Measurements from ENCODE around the gene SCAMP2. TPM values are rescaled to one million over a fixed set of nuclear protein-coding genes. Genes with fewer than 3 reads are reported as not detected.

Gene SCAMP2
- total RNA-seq, 1 donor from 2014 or later: 56.4 TPM

DNA sequence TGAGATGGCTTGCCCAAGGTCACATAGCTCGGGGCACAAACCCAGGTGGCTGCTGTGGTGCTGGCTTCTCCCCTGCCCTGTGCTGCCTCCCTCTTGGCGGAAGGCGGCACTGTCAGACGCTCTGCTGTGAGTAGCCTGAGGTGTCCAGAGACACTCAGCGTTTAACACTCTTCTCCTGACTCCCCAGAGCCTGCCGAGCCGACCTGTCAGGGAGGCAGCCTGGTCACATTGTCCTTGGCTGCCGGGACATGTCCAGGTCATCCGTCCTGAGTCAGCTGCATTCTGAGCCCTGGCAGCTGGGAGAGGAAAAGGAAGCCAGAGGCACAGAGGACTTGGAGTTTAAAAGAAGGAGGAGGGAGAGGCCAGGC lies 55.8 kb downstream of the SCAMP2 start:
- Histone ChIP-seq H3K36me3 (ENCODE audit: insufficient read depth, low read length) (no peaks in the 10 kb centered on the region), H3K27me3 (ENCODE audit: insufficient read depth, low read length) (no peaks in the 10 kb centered on the region), H2AFZ (ENCODE audit: low read depth, low read length) (no peak overlapping the region), H3K4me1 (ENCODE audit: insufficient read depth, low read length) (peaks cover 8% of the 10 kb centered on the region), H3K79me2 (ENCODE audit: insufficient read depth, low read length) (no peaks in the 10 kb centered on the region), H3K4me3 (ENCODE audit: insufficient read depth, low read depth, low read length) (no peak overlapping the region), H3K9me3 (ENCODE audit: insufficient read depth, low read depth, low read length) (no peaks in the 10 kb centered on the region), H3K27ac (ENCODE audit: low read depth, low read length) (no peak overlapping the region), H3K9ac (ENCODE audit: low read length) (no peak overlapping the region), H4K20me1 (ENCODE audit: insufficient read depth, low read length) (no peaks in the 10 kb centered on the region), H3K4me2 (ENCODE audit: low read length) (no peak overlapping the region)
- no peak overlapping the region for H3K4me3 Mint-ChIP-seq (ENCODE audit: unreplicated experiment)
- TF ChIP-seq, protein P1, sequence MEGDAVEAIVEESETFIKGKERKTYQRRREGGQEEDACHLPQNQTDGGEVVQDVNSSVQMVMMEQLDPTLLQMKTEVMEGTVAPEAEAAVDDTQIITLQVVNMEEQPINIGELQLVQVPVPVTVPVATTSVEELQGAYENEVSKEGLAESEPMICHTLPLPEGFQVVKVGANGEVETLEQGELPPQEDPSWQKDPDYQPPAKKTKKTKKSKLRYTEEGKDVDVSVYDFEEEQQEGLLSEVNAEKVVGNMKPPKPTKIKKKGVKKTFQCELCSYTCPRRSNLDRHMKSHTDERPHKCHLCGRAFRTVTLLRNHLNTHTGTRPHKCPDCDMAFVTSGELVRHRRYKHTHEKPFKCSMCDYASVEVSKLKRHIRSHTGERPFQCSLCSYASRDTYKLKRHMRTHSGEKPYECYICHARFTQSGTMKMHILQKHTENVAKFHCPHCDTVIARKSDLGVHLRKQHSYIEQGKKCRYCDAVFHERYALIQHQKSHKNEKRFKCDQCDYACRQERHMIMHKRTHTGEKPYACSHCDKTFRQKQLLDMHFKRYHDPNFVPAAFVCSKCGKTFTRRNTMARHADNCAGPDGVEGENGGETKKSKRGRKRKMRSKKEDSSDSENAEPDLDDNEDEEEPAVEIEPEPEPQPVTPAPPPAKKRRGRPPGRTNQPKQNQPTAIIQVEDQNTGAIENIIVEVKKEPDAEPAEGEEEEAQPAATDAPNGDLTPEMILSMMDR (IDR thresholded peaks at IDR 0.05; ENCODE audit: insufficient read depth, low read depth, low read length): no peak
- TF ChIP-seq EZH2 (IDR thresholded peaks at IDR 0.05; ENCODE audit: insufficient read depth, low read length): no peak
- no peaks in the 10 kb centered on the region for H3K36me3 Mint-ChIP-seq (ENCODE audit: low read depth, unreplicated experiment)
- H3K27ac Mint-ChIP-seq (ENCODE audit: unreplicated experiment): no peak overlapping the region
- no peak for FAIRE-seq
- peaks cover 17% of the 10 kb centered on the region for H3K27me3 Mint-ChIP-seq (ENCODE audit: low read depth, unreplicated experiment)
- no peak for DNase-seq (ENCODE audit: low read depth)
- H3K4me1 Mint-ChIP-seq (ENCODE audit: low read depth, unreplicated experiment): peaks cover 7% of the 10 kb centered on the region
- H3K9me3 Mint-ChIP-seq (ENCODE audit: unreplicated experiment): no peaks in the 10 kb centered on the region

DNA sequence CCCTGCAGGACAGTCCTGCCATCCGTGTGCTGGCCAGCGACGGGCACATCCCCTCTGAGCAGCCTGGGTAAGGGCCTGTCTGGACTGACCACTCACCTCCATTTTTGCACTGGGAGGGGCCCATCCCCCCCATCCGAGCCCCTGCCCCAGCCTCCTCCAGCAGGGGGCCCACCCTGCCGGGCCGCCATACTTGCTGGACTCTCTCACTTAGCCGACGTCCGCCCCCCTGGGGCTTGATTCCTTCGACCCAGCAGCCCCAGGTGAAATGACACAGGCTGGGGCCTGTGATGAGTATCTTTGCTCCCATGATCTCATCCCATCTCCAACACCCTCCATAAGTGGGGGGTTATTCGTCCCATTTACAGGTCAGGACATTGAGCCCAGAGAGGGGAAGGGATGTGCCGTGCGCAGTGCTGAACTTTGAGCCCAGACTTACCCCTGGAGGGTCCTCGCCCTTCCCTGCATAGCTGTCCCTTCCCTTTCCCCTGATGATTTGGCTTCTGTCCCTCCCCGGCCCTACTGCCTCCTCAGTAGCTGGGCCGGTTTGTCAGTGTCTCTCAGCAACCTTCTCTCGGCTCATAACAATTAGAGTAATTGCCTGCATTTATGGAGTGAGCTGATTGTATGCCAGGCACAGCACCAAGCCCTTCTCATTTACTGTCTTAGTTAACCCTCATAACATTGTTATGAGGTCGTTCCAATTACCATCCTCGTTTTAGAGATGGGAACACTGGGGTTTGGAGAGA lies 56.4 kb downstream of the SCAMP2 start:
- Histone ChIP-seq H3K9me3 (ENCODE audit: insufficient read depth, low read depth, low read length) (no peaks in the 10 kb centered on the region), H2AFZ (ENCODE audit: low read depth, low read length) (no peak overlapping the region), H3K9ac (ENCODE audit: low read length) (no peak overlapping the region), H3K36me3 (ENCODE audit: insufficient read depth, low read length) (no peaks in the 10 kb centered on the region), H3K4me1 (ENCODE audit: insufficient read depth, low read length) (peaks cover 8% of the 10 kb centered on the region), H3K4me2 (ENCODE audit: low read length) (no peak overlapping the region), H3K27me3 (ENCODE audit: insufficient read depth, low read length) (no peaks in the 10 kb centered on the region), H3K27ac (ENCODE audit: low read depth, low read length) (no peak overlapping the region), H3K79me2 (ENCODE audit: insufficient read depth, low read length) (no peaks in the 10 kb centered on the region), H4K20me1 (ENCODE audit: insufficient read depth, low read length) (no peaks in the 10 kb centered on the region), H3K4me3 (ENCODE audit: insufficient read depth, low read depth, low read length) (no peak overlapping the region)
- DNase-seq (ENCODE audit: low read depth) (no peak), FAIRE-seq (no peak)
- no peak overlapping the region for H3K27ac Mint-ChIP-seq (ENCODE audit: unreplicated experiment)
- no peaks in the 10 kb centered on the region for H3K9me3 Mint-ChIP-seq (ENCODE audit: unreplicated experiment)
- TF ChIP-seq, protein P1 (IDR thresholded peaks at IDR 0.05; ENCODE audit: insufficient read depth, low read depth, low read length): no peak
- no peak for TF ChIP-seq EZH2 (IDR thresholded peaks at IDR 0.05; ENCODE audit: insufficient read depth, low read length)
- no peak overlapping the region for H3K4me3 Mint-ChIP-seq (ENCODE audit: unreplicated experiment)
- no peaks in the 10 kb centered on the region for H3K36me3 Mint-ChIP-seq (ENCODE audit: low read depth, unreplicated experiment)
- peaks cover 7% of the 10 kb centered on the region for H3K4me1 Mint-ChIP-seq (ENCODE audit: low read depth, unreplicated experiment)
- peaks cover 13% of the 10 kb centered on the region for H3K27me3 Mint-ChIP-seq (ENCODE audit: low read depth, unreplicated experiment)

DNA sequence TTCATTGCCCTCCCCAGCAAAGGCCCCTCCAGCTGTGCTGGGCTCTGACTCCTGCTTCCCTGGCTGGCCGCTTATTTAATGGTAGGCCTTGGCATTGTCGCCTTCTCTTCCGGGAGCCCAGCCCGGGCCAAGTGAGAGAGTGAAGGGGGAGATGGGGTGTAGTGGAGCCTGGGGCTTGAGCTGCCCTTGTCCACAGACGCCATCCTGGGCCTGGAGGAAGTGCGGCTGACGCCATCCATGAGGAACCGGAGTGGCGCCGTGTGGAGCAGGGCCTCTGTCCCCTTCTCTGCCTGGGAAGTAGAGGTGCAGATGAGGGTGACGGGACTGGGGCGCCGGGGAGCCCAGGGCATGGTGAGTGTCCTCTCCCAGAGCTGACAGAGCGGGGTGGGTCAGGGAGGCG lies 57.2 kb downstream of the SCAMP2 start:
- Mint-ChIP-seq H3K9me3 (ENCODE audit: unreplicated experiment) (no peaks in the 10 kb centered on the region), H3K4me3 (ENCODE audit: unreplicated experiment) (no peak overlapping the region), H3K4me1 (ENCODE audit: low read depth, unreplicated experiment) (peaks cover 7% of the 10 kb centered on the region), H3K27me3 (ENCODE audit: low read depth, unreplicated experiment) (peaks cover 11% of the 10 kb centered on the region), H3K27ac (ENCODE audit: unreplicated experiment) (no peak overlapping the region), H3K36me3 (ENCODE audit: low read depth, unreplicated experiment) (no peaks in the 10 kb centered on the region)
- DNase-seq (ENCODE audit: low read depth) (no peak), FAIRE-seq (no peak)
- no peak for TF ChIP-seq EZH2 (IDR thresholded peaks at IDR 0.05; ENCODE audit: insufficient read depth, low read length)
- TF ChIP-seq, protein P1 (IDR thresholded peaks at IDR 0.05; ENCODE audit: insufficient read depth, low read depth, low read length): no peak
- Histone ChIP-seq H3K4me1 (ENCODE audit: insufficient read depth, low read length) (peaks cover 8% of the 10 kb centered on the region), H3K36me3 (ENCODE audit: insufficient read depth, low read length) (no peaks in the 10 kb centered on the region), H3K9ac (ENCODE audit: low read length) (no peak overlapping the region), H3K4me2 (ENCODE audit: low read length) (no peak overlapping the region), H3K79me2 (ENCODE audit: insufficient read depth, low read length) (no peaks in the 10 kb centered on the region), H3K27ac (ENCODE audit: low read depth, low read length) (no peak overlapping the region), H2AFZ (ENCODE audit: low read depth, low read length) (no peak overlapping the region), H4K20me1 (ENCODE audit: insufficient read depth, low read length) (no peaks in the 10 kb centered on the region), H3K9me3 (ENCODE audit: insufficient read depth, low read depth, low read length) (no peaks in the 10 kb centered on the region), H3K27me3 (ENCODE audit: insufficient read depth, low read length) (no peaks in the 10 kb centered on the region), H3K4me3 (ENCODE audit: insufficient read depth, low read depth, low read length) (no peak overlapping the region)

Data from astrocyte (in vitro differentiated cells and primary cell).